Activated CD4-positive, alpha-beta memory T cell treated with anti-CD3 and anti-CD28 coated beads for 36 hours (primary cell): ENCODE data around the gene INSR. TPM values are rescaled to one million over a fixed set of nuclear protein-coding genes. Genes with fewer than 3 reads are reported as not detected.
A peak's percentile ranks its signal among the peaks of the same experiment; 100 is the strongest.
"Not testable (repeated sequence)": the region's sequence is repeated elsewhere in the genome, so short reads cannot be mapped to it uniquely, and the experiment has no call there.

Source experiments
- CTCF ChIA-PET: fragments of 350-600 bp; sonication (Branson Sonifier 250); formaldehyde crosslinking; loops from one replicate; lab custom pipeline; 2021; ENCODE audit warnings: antibody characterized with exemption, inconsistent platforms; lab: Charles Lee
- POLR2A ChIA-PET: fragments of 350-600 bp; sonication (Branson Sonifier 250); formaldehyde crosslinking; loops from one replicate; lab custom pipeline; 2021; ENCODE audit warnings: antibody characterized with exemption; lab: Charles Lee
- DNase-seq: peaks from one replicate; pipeline ENCODE4 v3.0.0-alpha.2; 2020
- H3K27ac Mint-ChIP-seq: one replicate; pipeline ENCODE4 v1.8.0; 2021; ENCODE audit warnings: mixed read lengths
- H3K27me3 Mint-ChIP-seq: one replicate; pipeline ENCODE4 v1.8.0; 2021; ENCODE audit warnings: mixed read lengths
- H3K36me3 Mint-ChIP-seq: one replicate; pipeline ENCODE4 v1.8.0; 2021; ENCODE audit warnings: mixed read lengths
- H3K4me1 Mint-ChIP-seq: one replicate; pipeline ENCODE4 v1.8.0; 2021; ENCODE audit warnings: low read depth, mixed read lengths
- H3K4me3 Mint-ChIP-seq: one replicate; pipeline ENCODE4 v1.8.0; 2021; ENCODE audit warnings: mild to moderate bottlenecking, mixed read lengths
- H3K9me3 Mint-ChIP-seq: one replicate; pipeline ENCODE4 v1.8.0; 2021; ENCODE audit warnings: mixed read lengths
- intact Hi-C: fragments of 100-400 bp; cut with micrococcal nuclease; formaldehyde crosslinking; loops from one replicate; pipeline ENCODE4 v1.15.1; 2023
- total RNA-seq, 2 experiments: library from RNA; stranded (reverse); gene quantifications; one replicate each; pipeline ENCODE4 v1.2.3, GENCODE V29; 2021

INSR gene
- total RNA-seq, 2 experiments from 2014 or later, result 2.9 to 3.3 TPM

DNA sequence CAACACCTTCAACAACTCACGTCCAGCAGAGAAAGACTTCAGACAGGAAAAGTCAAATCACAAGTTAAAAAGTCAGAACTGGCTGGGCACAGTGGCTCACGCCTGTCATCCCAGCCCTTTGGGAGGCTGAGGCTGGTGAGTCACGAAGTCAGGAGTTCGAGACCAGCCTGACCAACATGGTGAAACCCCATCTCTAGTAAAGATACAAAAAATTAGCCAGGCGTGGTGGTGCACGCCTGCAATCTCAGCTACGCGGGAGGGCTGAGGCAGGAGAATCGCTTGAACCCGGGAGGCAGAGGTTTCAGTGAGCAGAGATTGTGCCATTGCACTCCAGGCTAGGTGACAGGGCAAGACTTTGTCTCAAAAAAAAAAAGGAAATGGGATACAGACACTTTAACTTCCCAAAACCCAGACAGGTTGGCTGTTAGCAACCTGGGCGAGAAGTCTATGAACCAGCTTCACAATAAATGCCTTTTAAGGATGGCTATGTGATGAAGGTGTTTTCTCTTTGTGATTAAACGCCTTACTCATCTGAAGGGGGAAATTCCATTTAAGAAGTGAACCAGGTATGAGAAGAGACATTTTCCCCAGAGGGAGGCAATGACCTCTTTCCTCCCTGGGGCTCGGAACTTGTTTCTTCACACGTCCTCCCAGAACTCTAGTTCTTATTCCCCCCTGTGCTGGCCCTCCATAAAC is 80.4 kb downstream of the INSR start:
- H3K9me3 Mint-ChIP-seq, result no peaks in the 10 kb centered on the region
- POLR2A ChIA-PET, result no interaction called here
- peaks cover 7% of the 10 kb centered on the region for H3K27me3 Mint-ChIP-seq
- DNase-seq, result peak; percentile 59
- H3K27ac Mint-ChIP-seq, result peak overlapping the region; percentile 3
- intact Hi-C loops, result no loop called here
- H3K36me3 Mint-ChIP-seq, result no peaks in the 10 kb centered on the region
- peaks cover 46% of the 10 kb centered on the region for H3K4me1 Mint-ChIP-seq
- CTCF ChIA-PET, result no interaction called here
- no peak overlapping the region for H3K4me3 Mint-ChIP-seq

DNA sequence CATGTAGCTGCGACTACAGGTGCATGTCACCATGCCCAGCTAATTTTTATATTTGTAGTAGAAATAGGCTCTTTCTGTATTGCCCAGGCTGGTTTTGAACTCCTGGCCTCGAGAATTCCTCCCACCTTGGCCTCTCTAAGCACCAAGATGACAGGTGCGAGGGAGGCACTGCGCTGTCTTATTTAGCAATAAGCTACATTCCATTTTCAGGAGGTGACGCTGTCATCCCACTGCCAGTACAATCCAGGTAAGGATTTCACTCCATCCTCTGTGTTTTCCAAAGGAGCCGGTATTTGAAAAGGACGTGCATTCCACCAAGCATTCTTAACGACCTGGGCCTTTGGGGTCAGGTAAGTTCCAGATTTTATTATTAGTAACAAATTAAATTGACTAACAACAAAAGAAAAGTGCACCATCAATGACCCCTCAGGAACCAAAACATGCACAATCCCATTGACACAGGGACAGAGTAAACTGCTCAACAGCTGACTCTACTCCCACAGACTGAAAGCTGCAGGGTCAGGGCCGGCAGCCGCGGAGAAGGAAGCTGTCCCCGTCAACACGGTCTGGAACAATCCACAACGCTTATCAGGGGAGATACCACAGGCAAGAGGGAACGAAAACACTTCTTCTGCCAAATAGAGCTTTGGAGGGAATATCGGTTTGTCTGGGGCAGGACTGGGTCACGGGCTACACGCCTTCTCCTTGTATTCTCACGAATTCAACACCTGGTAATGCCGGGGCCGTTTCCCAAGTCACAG is 82.8 kb downstream of the INSR start:
- H3K36me3 Mint-ChIP-seq, result no peaks in the 10 kb centered on the region
- no peak for DNase-seq
- no peaks in the 10 kb centered on the region for H3K9me3 Mint-ChIP-seq
- peaks cover 45% of the 10 kb centered on the region for H3K4me1 Mint-ChIP-seq
- POLR2A ChIA-PET, result no interaction called here
- no peak overlapping the region for H3K27ac Mint-ChIP-seq
- H3K4me3 Mint-ChIP-seq, result no peak overlapping the region
- peaks cover 7% of the 10 kb centered on the region for H3K27me3 Mint-ChIP-seq
- intact Hi-C loops, result loop anchor here (2.0 kb wide), 1 partner anchor 15 kb away; no protein-coding TSS in a partner anchor
- CTCF ChIA-PET, result interaction anchor here (1.0 kb wide), 1 partner anchor 130 kb away, joined by 3 read pairs; no protein-coding TSS in a partner anchor

DNA sequence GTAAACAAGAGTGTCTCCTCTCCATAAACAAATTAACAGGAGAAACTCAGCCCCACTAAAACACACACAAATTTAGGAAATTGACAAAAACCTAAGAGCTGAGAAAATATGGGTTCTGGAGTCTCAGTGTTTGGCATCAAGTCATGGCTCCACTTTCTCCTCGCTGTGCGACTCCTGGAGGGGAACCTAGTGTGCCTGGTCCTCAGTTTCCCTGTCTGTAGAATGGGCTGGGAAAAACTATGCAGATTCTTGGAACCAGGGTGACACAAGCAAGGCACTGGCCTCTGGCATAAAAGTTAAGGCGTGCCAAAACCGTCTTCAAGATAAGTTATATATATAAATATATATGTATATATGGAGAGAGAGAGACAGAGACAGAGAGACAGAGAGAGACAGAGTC is 83.9 kb downstream of the INSR start:
- ChIA-PET CTCF (no interaction called here), POLR2A (no interaction called here)
- no peak overlapping the region for H3K27ac Mint-ChIP-seq
- no peaks in the 10 kb centered on the region for H3K9me3 Mint-ChIP-seq
- intact Hi-C loops, result loop anchor here (2.0 kb wide), 1 partner anchor 14 kb away; no protein-coding TSS in a partner anchor
- DNase-seq, result no peak
- peaks cover 40% of the 10 kb centered on the region for H3K4me1 Mint-ChIP-seq
- H3K27me3 Mint-ChIP-seq, result peaks cover 7% of the 10 kb centered on the region
- no peak overlapping the region for H3K4me3 Mint-ChIP-seq
- H3K36me3 Mint-ChIP-seq, result no peaks in the 10 kb centered on the region

DNA sequence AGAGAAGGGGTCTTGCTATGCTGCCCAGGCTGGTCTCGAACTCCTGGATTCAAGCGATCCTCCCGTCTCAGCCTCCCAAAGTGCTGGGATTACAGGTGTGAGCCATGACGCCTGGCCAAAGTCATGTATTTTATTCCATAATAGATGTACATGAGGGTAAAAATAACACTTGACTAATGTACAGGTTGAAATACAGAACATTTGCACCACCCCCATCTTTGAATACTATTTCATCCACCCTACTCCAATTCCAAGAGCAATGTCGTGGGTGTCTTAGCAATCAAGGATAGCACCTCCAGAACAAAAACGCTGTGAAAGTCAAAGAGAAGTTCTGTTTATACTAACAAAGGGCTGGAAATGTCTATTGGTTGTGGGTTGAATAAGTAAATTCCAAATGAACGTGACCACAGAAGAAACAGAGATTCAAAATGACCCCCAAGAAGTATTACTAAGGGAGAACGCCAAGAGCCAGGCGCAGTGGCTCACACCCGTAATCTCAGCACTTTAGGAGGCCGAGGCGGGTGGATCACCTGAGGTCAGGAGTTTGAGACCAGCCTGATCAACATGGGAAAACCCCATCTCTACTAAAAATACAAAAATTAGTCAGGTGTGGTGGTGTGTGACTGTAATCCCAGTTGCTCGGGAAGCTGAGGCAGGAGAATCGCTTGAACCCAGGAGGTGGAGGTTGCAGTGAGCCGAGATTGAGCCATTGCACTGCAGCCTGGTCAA is 84.5 kb downstream of the INSR start:
- POLR2A ChIA-PET, result interaction anchor here (0.6 kb wide), 1 partner anchor 13 kb away, joined by 3 read pairs; no protein-coding TSS in a partner anchor
- CTCF ChIA-PET, result not testable (repeated sequence)

DNA sequence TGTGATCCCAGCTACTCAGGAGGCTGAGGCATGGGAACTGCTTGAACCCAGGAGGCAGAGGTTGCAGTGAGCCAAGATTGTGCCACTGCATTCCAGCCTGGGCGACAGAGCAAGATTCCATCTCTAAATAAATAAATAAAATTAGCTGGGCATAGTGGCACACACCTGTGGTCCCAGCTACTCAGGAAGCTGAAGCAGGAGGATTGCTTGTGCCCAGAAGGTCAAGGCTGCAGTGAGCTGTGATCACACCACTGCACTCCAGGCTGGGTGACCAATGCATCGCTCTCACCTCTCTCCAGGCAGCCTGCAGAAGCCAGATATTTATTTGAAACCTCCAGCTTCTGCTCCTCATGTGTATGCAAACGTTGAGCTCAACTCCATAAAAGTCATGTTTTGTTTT is 85.2 kb downstream of the INSR start:
- H3K36me3 Mint-ChIP-seq, H3K4me3 Mint-ChIP-seq, H3K27ac Mint-ChIP-seq, DNase-seq, intact Hi-C loops, H3K9me3 Mint-ChIP-seq, H3K27me3 Mint-ChIP-seq: not testable (repeated sequence)
- POLR2A ChIA-PET, result interaction anchor here (0.6 kb wide), 1 partner anchor 13 kb away, joined by 3 read pairs; no protein-coding TSS in a partner anchor
- CTCF ChIA-PET, result interaction anchor here (0.5 kb wide), 1 partner anchor 132 kb away, joined by 3 read pairs; no protein-coding TSS in a partner anchor
- H3K4me1 Mint-ChIP-seq, result peaks cover 28% of the 10 kb centered on the region

More for the DNA sequence above, 84.5 kb downstream of the INSR start:
- H3K9me3 Mint-ChIP-seq, H3K36me3 Mint-ChIP-seq, H3K27ac Mint-ChIP-seq, H3K4me3 Mint-ChIP-seq, H3K27me3 Mint-ChIP-seq: not testable (repeated sequence)
- intact Hi-C loops, result loop anchor here (2.0 kb wide), 1 partner anchor 13 kb away; no protein-coding TSS in a partner anchor
- peaks cover 34% of the 10 kb centered on the region for H3K4me1 Mint-ChIP-seq
- peak; percentile 64 for DNase-seq

DNA sequence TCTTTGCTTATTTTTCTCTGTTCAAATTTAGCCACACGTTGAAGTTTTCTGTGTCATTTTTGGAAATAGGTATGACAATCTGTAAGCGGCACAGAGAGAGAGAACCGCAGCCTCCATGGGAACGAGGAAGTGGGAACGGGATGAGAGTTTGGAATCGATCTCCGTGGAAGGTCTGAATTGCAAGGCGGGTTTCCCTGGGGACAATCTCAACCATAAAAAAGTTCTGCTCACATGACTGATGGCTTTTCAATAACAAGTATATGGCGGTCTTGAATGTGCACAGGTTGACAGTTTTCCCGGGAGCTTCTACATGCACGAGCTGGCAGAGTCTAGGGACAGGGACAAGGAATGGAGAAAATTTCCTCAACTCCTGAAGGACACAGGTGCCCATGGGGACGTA is 90.9 kb downstream of the INSR start:
- CTCF ChIA-PET, result interaction anchor here (0.6 kb wide), 1 partner anchor 479 kb away, joined by 3 read pairs; no protein-coding TSS in a partner anchor
- POLR2A ChIA-PET, result no interaction called here
- DNase-seq, result no peak
- Mint-ChIP-seq H3K27ac (no peak overlapping the region), H3K4me1 (peaks cover 15% of the 10 kb centered on the region), H3K9me3 (no peaks in the 10 kb centered on the region), H3K27me3 (peaks cover 14% of the 10 kb centered on the region), H3K36me3 (no peaks in the 10 kb centered on the region), H3K4me3 (no peak overlapping the region)
- intact Hi-C loops, result no loop called here

DNA sequence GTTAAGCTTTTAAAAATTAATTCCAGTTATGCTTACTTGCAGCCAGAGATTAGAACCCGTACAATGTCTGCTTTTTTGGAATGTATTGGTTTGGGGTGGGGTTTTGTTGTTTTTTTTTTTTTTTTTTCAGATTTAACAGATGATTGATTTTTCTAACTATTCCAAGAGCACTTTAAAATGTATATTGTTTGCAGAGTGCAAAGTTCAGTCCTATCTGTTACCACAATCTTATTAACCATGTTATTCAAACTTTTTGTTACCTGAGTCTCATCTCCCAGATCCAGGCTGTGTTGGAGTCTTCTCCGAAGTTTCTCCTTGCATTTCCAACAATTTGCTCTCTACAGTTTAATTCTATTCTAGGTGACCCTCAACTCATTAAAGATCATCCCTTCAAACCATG is 91.3 kb downstream of the INSR start:
- no peak overlapping the region for H3K27ac Mint-ChIP-seq
- intact Hi-C loops, result no loop called here
- no peak overlapping the region for H3K4me3 Mint-ChIP-seq
- H3K27me3 Mint-ChIP-seq, result peaks cover 14% of the 10 kb centered on the region
- POLR2A ChIA-PET, result no interaction called here
- no peaks in the 10 kb centered on the region for H3K36me3 Mint-ChIP-seq
- CTCF ChIA-PET, result no interaction called here
- H3K4me1 Mint-ChIP-seq, result peaks cover 10% of the 10 kb centered on the region
- no peaks in the 10 kb centered on the region for H3K9me3 Mint-ChIP-seq
- no peak for DNase-seq

DNA sequence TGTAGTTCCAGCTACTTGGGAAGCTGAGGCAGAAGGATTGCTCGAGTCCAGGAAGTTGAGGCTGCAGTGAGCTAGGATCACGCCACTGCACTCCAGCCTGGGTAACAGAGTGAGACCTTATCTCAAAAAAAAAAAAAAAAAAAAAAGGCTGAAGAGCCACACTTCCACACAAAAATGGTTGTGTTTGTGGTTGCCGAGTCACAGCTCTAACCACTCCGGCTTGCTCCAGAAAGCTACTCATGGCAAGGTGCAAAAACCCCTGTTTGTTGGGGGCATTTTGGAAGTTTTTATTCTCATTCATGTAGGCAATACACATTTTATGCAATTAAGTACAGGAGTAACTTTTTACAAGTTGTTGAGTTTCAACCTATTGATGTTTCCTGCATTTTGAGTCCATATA is 93.5 kb downstream of the INSR start:
- CTCF ChIA-PET, result interaction anchor here (0.9 to 1.2 kb wide), 2 partner anchors 18 to 154 kb away, joined by 3 to 4 read pairs; no protein-coding TSS in a partner anchor
- H3K4me3 Mint-ChIP-seq, result no peak overlapping the region
- intact Hi-C loops, result no loop called here

DNA sequence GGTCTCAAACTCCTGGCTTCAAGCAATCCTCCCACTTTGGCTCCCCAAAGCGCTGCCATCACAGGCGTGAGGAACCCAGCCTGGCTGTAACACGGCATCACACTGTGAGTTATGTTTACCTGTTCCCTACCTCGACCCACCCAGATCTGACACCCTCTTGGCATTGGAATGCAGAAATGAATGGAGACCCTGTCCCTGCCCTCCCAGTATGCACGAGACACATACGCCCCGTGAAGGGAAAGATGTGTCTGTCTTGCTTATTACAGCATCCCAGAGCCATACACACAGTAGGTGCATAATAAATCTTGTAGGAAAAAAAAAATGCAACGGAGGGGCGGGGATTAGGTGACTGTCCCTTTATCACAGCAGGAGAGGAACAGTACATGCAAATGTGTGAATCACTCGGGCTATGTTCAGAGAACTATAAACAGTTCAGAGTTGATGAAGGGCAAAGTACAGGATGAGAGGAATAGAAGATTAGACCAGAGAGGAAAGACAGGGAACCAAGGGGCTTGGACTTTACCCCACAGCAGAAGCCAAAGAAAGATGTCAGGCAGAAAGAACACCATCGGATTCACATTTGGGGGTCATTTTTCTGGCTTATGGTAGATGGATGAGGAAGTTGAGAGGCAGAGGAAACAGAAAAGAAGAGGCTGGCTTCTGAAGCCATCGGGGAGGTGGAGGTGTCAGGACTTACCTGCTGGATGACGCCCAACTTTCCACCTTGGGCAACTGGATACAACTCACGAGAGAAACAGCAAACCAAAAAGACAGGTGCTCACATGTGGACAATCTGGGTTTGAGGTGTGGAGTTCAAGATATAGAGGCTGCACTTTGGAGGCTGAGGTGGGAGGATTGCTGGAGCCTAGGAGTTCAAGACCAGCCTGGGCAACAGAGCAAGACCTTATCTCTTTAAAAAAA is 94.3 kb downstream of the INSR start:
- ChIA-PET POLR2A (no interaction called here), CTCF (interaction anchor here (0.9 to 1.2 kb wide), 2 partner anchors 17 to 154 kb away, joined by 3 to 4 read pairs; no protein-coding TSS in a partner anchor)
- H3K27me3 Mint-ChIP-seq, result peaks cover 14% of the 10 kb centered on the region
- H3K9me3 Mint-ChIP-seq, result no peaks in the 10 kb centered on the region
- no peak overlapping the region for H3K27ac Mint-ChIP-seq
- H3K4me1 Mint-ChIP-seq, result peaks cover 13% of the 10 kb centered on the region
- no peak for DNase-seq
- intact Hi-C loops, result loop anchor here (5.0 kb wide), 2 partner anchors 53 to 147 kb away; partner anchors contain the start of gene ARHGEF18
- H3K36me3 Mint-ChIP-seq, result no peaks in the 10 kb centered on the region
- no peak overlapping the region for H3K4me3 Mint-ChIP-seq

More for the DNA sequence above, 93.5 kb downstream of the INSR start:
- peak; percentile 46 for DNase-seq
- Mint-ChIP-seq H3K4me1 (peaks cover 13% of the 10 kb centered on the region), H3K9me3 (no peaks in the 10 kb centered on the region), H3K27ac (no peak overlapping the region), H3K27me3 (peaks cover 14% of the 10 kb centered on the region), H3K36me3 (no peaks in the 10 kb centered on the region)
- POLR2A ChIA-PET, result no interaction called here

DNA sequence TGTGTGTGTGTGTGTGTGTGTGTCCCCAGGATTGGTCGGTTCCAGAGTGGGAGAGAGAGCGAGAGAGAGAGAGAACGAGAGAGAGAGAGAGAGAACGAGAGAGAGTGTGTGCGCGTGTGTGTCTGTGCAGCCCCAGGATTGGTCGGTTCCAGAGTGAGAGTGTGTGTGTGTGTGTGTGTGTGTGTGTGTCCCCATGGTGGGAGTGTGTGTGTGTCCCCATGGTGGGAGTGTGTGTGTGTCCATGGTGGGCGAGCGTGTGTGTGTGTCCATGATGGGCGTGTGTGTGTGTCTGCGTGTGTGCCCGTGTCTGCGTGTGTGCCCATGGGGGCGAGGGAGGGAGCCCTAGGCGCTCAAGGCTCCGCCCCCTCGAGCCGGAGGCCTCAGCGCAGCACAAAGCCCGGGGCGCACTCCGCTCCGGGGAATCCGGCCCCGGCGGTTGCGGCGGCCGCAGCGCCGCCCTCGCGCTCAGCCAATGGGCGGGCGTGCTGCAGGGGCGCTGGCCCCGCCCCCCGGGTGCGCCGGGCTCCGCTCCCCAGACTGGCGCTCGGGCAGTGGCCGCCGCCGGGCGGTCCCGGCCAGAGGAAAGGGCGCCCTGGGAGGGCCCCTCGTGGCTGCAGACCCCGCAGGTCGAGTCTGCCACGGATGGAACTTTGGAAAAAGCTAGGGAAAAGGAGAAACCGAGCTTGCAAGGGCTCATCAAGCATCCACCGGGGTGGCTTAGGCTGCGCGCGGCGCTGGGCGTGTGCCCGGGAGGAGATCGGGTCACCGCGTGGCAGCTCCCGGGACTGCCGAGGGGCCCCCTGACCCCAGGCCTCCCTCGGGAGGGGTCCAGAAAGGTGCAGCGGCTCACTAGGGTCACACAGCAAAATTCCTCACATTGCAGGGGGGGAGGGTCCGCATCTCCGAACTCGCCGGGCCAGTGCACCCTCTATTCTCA is 96.2 kb downstream of the INSR start:
- peaks cover 13% of the 10 kb centered on the region for H3K4me1 Mint-ChIP-seq
- intact Hi-C loops, result loop anchor here (2.0 to 5.0 kb wide), 4 partner anchors 13 to 149 kb away; partner anchors contain the start of genes ARHGEF18 and INSR
- no peaks in the 10 kb centered on the region for H3K36me3 Mint-ChIP-seq
- peak; percentile 93 for DNase-seq
- H3K27ac Mint-ChIP-seq, result peak overlapping the region; percentile 84
- peaks cover 10% of the 10 kb centered on the region for H3K27me3 Mint-ChIP-seq
- peak overlapping the region; percentile 71 for H3K4me3 Mint-ChIP-seq
- ChIA-PET CTCF (no interaction called here), POLR2A (interaction anchor here (0.7 to 1.4 kb wide), 2 partner anchors 10 to 15 kb away, joined by 3 read pairs; no protein-coding TSS in a partner anchor)
- H3K9me3 Mint-ChIP-seq, result no peaks in the 10 kb centered on the region
